Bone marrow (tissue), 2 donors: Measurements from ENCODE around the gene KRIT1.

Experiments
- DNase-seq, 2 donors: peaks; one replicate each; lab custom pipeline; 2025; lab: John Stamatoyannopoulos, UW

The KRIT1 gene

DNA sequence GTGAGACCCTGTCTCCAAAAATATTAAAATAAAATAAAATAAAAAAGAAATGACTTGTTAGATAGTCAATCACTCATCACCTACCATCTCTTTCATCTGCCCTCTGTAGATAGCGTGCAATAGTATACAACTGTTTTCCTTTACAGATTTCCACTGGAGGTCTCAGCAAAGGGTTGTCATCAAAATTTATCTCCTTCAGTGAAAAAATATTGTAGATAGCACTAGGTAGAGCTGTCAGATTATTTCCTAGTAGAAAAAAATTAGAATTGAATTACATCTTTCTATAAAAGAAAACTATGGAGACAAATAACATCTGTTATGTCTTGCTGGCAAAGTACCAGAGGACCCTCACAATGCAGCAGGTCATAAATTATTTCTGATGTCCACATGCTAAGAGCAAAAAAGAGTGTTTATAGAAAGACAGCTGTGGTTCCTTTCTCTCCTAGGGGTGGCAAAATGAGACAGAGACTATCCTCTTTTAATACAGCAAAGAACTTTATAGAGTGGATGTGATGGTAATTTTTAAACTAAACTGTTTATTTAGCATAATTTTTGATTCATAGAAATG is 95.2 kb downstream of the KRIT1 start:
- DNase-seq, result no peak

DNA sequence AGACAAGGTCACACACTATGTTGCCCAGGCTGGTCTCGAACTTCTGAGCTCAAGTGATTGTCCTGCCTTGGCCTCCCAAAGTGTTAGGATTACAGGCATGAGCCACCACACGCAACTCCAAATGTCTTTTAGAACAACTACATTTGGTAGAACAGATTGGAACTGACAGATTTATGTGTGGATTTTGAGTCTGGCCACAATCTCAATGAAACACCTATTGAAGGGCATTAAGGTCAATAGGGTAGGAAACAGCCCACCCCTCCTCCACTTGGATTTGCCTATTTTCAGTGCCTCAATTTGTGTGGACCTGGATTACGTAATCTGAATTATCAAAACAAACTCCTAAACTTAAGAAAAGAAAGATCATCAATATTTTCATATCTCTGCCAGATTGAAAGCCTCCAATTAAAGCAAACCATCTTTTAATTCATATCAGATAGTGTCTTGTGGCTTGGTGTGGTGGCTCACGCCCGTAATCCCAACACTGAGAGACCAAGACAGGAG is 95.9 kb downstream of the KRIT1 start:
- DNase-seq, result no peak
